GM12878 (cell line): ENCODE data around the gene CERT1. TPM values are rescaled to one million over a fixed set of nuclear protein-coding genes. Genes with fewer than 3 reads are reported as not detected.
"Not testable (repeated sequence)": the region's sequence is repeated elsewhere in the genome, so short reads cannot be mapped to it uniquely, and the experiment has no call there.

Experiments used
- ATAC-seq: fragments of 200-7000 bp; cut with Tn5 transposase; 3 replicates; pipeline ENCODE4 v1.9.1; 2020; ENCODE audit warnings: mild to moderate bottlenecking, moderate library complexity
- BruUV-seq: library from RNA; stranded (reverse); fragments of 400-500 nt; replicated peaks from 2 replicates; lab custom pipeline; 2021; lab: Mats Ljungman, UMichigan
- CTCF ChIA-PET: fragments of 300-600 bp; sonication (Branson Sonifier 250); formaldehyde crosslinking; extraction: SDS; loops from one replicate; lab custom pipeline; 2021; ENCODE audit warnings: inconsistent platforms; lab: Yijun Ruan, JAX
- POLR2A ChIA-PET: fragments of 350-600 bp; formaldehyde crosslinking; extraction: SDS; loops from one replicate; lab custom pipeline; 2021; ENCODE audit warnings: inconsistent platforms; lab: Charles Lee
- RAD21 ChIA-PET: fragments of 300-600 bp; sonication (Branson Sonifier 250); formaldehyde crosslinking; loops from one replicate; lab custom pipeline; 2023; ENCODE audit warnings: antibody characterized with exemption; ENCODE audit not compliant: unreplicated experiment; lab: Charles Lee
- SMC1A ChIA-PET: fragments of 300-600 bp; sonication (Branson Sonifier 250); formaldehyde crosslinking; loops from one replicate; lab custom pipeline; 2023; ENCODE audit not compliant: unreplicated experiment, uncharacterized antibody; lab: Charles Lee
- DNase-seq: peaks from one replicate; pipeline ENCODE4 v3.0.0-alpha.2; 2011; ENCODE audit warnings: low read depth, low spot score
- FAIRE-seq: peaks from 3 replicates; lab custom pipeline; 2011; peaks lifted over from hg19 to GRCh38; lab: Jason Lieb, UNC
- H2AFZ ChIP-seq: 2 replicates; pipeline ENCODE4 v1.6.0; 2011; ENCODE audit warnings: low read depth, low read length, control low read depth; ENCODE audit not compliant: control insufficient read depth
- H3K27ac ChIP-seq: 2 replicates; pipeline ENCODE4 v1.5.1; 2011; ENCODE audit warnings: control low read depth; ENCODE audit not compliant: control insufficient read depth, insufficient read depth
- H3K27me3 ChIP-seq, 2 experiments: replicated peaks in 1 of 2; 2 replicates each; pipeline versions ENCODE4 v1.6.0 to v1.6.1; 2011; ENCODE audit warnings: low read length in 1 of 2; ENCODE audit not compliant: control insufficient read depth in 2 of 2, insufficient read depth in 2 of 2
- H3K36me3 ChIP-seq, 2 experiments: 2 replicates each; pipeline ENCODE4 v1.5.1; 2011; ENCODE audit warnings: low read length in 1 of 2; ENCODE audit not compliant: control insufficient read depth in 2 of 2, insufficient read depth in 2 of 2
- H3K4me1 ChIP-seq: 2 replicates; pipeline ENCODE4 v1.6.1; 2011; ENCODE audit warnings: mild to moderate bottlenecking, low read length, moderate library complexity, mixed read lengths; ENCODE audit not compliant: control insufficient read depth, insufficient read depth
- H3K4me2 ChIP-seq: 2 replicates; pipeline ENCODE4 v1.6.0; 2011; ENCODE audit warnings: control low read depth; ENCODE audit not compliant: control insufficient read depth, insufficient read depth
- H3K4me3 ChIP-seq: fragments of 200-600 bp; sonication (generic); 2 replicates; pipeline ENCODE4 v1.5.1; 2016
- H3K79me2 ChIP-seq: 2 replicates; pipeline ENCODE4 v1.6.0; 2011; ENCODE audit warnings: low read length; ENCODE audit not compliant: control insufficient read depth, insufficient read depth
- H3K9ac ChIP-seq: 2 replicates; pipeline ENCODE4 v1.8.0; 2011; ENCODE audit warnings: low read length, control low read depth, mixed read lengths; ENCODE audit not compliant: control insufficient read depth, insufficient read depth
- H3K9me3 ChIP-seq: replicated peaks from 3 replicates; pipeline ENCODE4 v1.5.1; 2011; ENCODE audit warnings: mild to moderate bottlenecking, low read length; ENCODE audit not compliant: control insufficient read depth, insufficient read depth
- H4K20me1 ChIP-seq: 2 replicates; pipeline ENCODE4 v1.6.0; 2011; ENCODE audit not compliant: control insufficient read depth, insufficient read depth
- BHLHE40 ChIP-seq, 2 experiments: fragments of 450-650 bp in 1 of 2; IDR thresholded peaks; 2 replicates each; pipeline ENCODE4 v1.6.1; 2011 to 2017; ENCODE audit warnings: low read depth in 2 of 2, borderline replicate concordance in 1 of 2, improper control_type of control experiment in 1 of 2, low read length in 1 of 2, mild to moderate bottlenecking in 1 of 2
- BRCA1 ChIP-seq: IDR thresholded peaks from 2 replicates; pipeline ENCODE4 v1.6.1; 2011; ENCODE audit warnings: low read depth, low read length, improper control_type of control experiment
- NR2C2 ChIP-seq: IDR thresholded peaks from 2 replicates; pipeline ENCODE4 v1.6.1; 2011; ENCODE audit warnings: borderline replicate concordance, low read depth; ENCODE audit not compliant: control insufficient read depth, insufficient read length
- RAD51 ChIP-seq: fragments of 450-650 bp; IDR thresholded peaks from 2 replicates; pipeline ENCODE4 v1.6.1; 2016; ENCODE audit warnings: moderate library complexity, mild to moderate bottlenecking, inconsistent platforms
- RFX5 ChIP-seq: IDR thresholded peaks from 2 replicates; pipeline ENCODE4 v1.6.1; 2011; ENCODE audit warnings: low read depth, low read length, improper control_type of control experiment
- SMARCA5 ChIP-seq: fragments of 450-650 bp; IDR thresholded peaks from 2 replicates; pipeline ENCODE4 v1.6.1; 2017; ENCODE audit warnings: mild to moderate bottlenecking
- YBX1 ChIP-seq: fragments of 450-650 bp; IDR thresholded peaks from 2 replicates; pipeline ENCODE4 v1.6.1; 2016; ENCODE audit warnings: antibody characterized with exemption
- ZBTB33 ChIP-seq: fragments of 450-650 bp; IDR thresholded peaks from 2 replicates; pipeline ENCODE4 v1.6.1; 2017; ENCODE audit warnings: mild to moderate bottlenecking
- ZNF384 ChIP-seq: IDR thresholded peaks from 2 replicates; pipeline ENCODE4 v1.6.1; 2012; ENCODE audit warnings: low read depth, mild to moderate bottlenecking, low read length, improper control_type of control experiment, borderline replicate concordance
- ZNF622 ChIP-seq: fragments of 450-650 bp; IDR thresholded peaks from 2 replicates; pipeline ENCODE4 v1.6.1; 2017; ENCODE audit warnings: mild to moderate bottlenecking, inconsistent platforms
- WGBS: methylation state at CpG from one replicate; pipeline ENCODE4 v1.1.6; 2016; ENCODE audit warnings: low lambda C conversion rate; ENCODE audit not compliant: insufficient replicate concordance, insufficient coverage; ENCODE audit errors: missing lambda C conversion rate; 5-methylcytosine and 5-hydroxymethylcytosine counted together
- in situ Hi-C: fragments of 300-500 bp; cut with MboI; formaldehyde crosslinking; loops from 9 replicates; pipeline ENCODE4 v1.14.3; 2018; ENCODE audit warnings: mixed read lengths
- intact Hi-C: fragments of 100-400 bp; cut with micrococcal nuclease; formaldehyde crosslinking; loops from one replicate; pipeline ENCODE4 v1.14.2; 2022; ENCODE audit not compliant: unreplicated experiment
- polyA plus RNA-seq, 11 experiments: library from polyadenylated mRNA; depleted of rRNA in 4 of 11; unstranded in 6 of 11; stranded (reverse) in 5 of 11; fragments of >200 nt; fragmentation: Nextera tagmentation in 4 of 11; fragmentation: Illumina TruSeq in 1 of 11; extraction: Ambion mirVana in 4 of 11; extraction: Trizol in 1 of 11; gene quantifications; 1 replicate in 1 of 11; 2 replicates in 10 of 11; pipeline versions ENCODE4 v1.2.1 to v1.2.3, GENCODE V29; 2011 to 2016; ENCODE audit warnings: inconsistent platforms in 2 of 11, missing spikeins in 2 of 11, low read depth in 1 of 11
- total RNA-seq, 4 experiments: library from RNA; depleted of rRNA in 3 of 4; stranded (reverse); fragments of >200 nt in 3 of 4; fragmentation: Illumina TruSeq in 1 of 4; extraction: Trizol in 1 of 4; gene quantifications; 2 replicates each; pipeline versions ENCODE4 v1.2.1 to v1.2.3, GENCODE V29; 2013 to 2021

The CERT1 gene
- total and polyA plus RNA-seq, 10 of the 15 experiments (the other 5 are each of a cell fraction or from before 2014, with no cell fraction given), result 7.7 to 36.7 (median 25.6) TPM

- H3K36me3 ChIP-seq, result peaks cover 0 to 3% of the 10 kb centered on the region in 2 experiments; a peak in 1 of 4 replicates
- no peak overlapping the region for H2AFZ ChIP-seq
- no peaks in the 10 kb centered on the region for H3K27me3 ChIP-seq
- peaks cover 2% of the 10 kb centered on the region; the same call in 1 of the 2 replicates for H3K4me1 ChIP-seq
- 92% methylated on average over 2 of the region's 2 CpGs for WGBS
- POLR2A ChIA-PET, result no interaction called here
- H4K20me1 ChIP-seq, result peaks cover under 1% of the 10 kb centered on the region; the same call in 1 of the 2 replicates
- TF ChIP-seq ZBTB33 (no peak), BRCA1 (no peak), RFX5 (no peak), ZNF384 (no peak), YBX1 (no peak), BHLHE40 (IDR thresholded peaks at IDR 0.05; ENCODE audit: borderline replicate concordance in 1 of 2, low read depth in 2 of 2, low read length in 1 of 2) (no peak), ZNF622 (no peak), RAD51 (no peak), NR2C2 (no peak), SMARCA5 (no peak)
- TF ChIP-seq, all 136 proteins: peak for 0
- BruUV-seq, result no TSS peak
- no peak overlapping the region for H3K27ac ChIP-seq
- no peak for FAIRE-seq
- CTCF ChIA-PET, result no interaction called here
- no peak overlapping the region for H3K9ac ChIP-seq
- peaks cover 32% of the 10 kb centered on the region for H3K79me2 ChIP-seq
- no peaks in the 10 kb centered on the region for H3K9me3 ChIP-seq
- H3K4me2 ChIP-seq, result no peak overlapping the region; the same call in 1 of the 2 replicates
- ATAC-seq, result no peak
- H3K4me3 ChIP-seq, result no peak overlapping the region
- DNase-seq, result no peak
- SMC1A ChIA-PET, result no interaction called here
- RAD21 ChIA-PET, result no interaction called here
- in situ Hi-C loops, result no loop called here
- intact Hi-C loops, result loop anchor here (5.0 kb wide), 2 partner anchors 177 to 242 kb away; partner anchors contain the start of genes CERT1 and POLK
Measured at GRCh38 chr5:75335486-75335885, 175.9 kb downstream of the CERT1 start.

- H3K9ac ChIP-seq, intact Hi-C loops, H3K4me3 ChIP-seq, POLR2A ChIA-PET, H3K4me1 ChIP-seq, FAIRE-seq, in situ Hi-C loops, ATAC-seq, H3K36me3 ChIP-seq, SMC1A ChIA-PET, H3K27ac ChIP-seq, H3K9me3 ChIP-seq, RAD21 ChIA-PET, BruUV-seq, H2AFZ ChIP-seq, H3K27me3 ChIP-seq, DNase-seq, H4K20me1 ChIP-seq, CTCF ChIA-PET, H3K4me2 ChIP-seq: not testable (repeated sequence)
- WGBS, result 97% methylated on average over 9 of the region's 10 CpGs
- H3K79me2 ChIP-seq, result peaks cover 22% of the 10 kb centered on the region
Measured at GRCh38 chr5:75334413-75334812, 177.0 kb downstream of the CERT1 start.

- in situ Hi-C loops, intact Hi-C loops, H3K4me2 ChIP-seq, H3K4me3 ChIP-seq, H4K20me1 ChIP-seq, BruUV-seq, H3K27me3 ChIP-seq, SMC1A ChIA-PET, H3K36me3 ChIP-seq, ATAC-seq, H2AFZ ChIP-seq, FAIRE-seq, H3K4me1 ChIP-seq, H3K27ac ChIP-seq, CTCF ChIA-PET, RAD21 ChIA-PET, POLR2A ChIA-PET, DNase-seq, H3K9ac ChIP-seq, H3K9me3 ChIP-seq: not testable (repeated sequence)
- peaks cover 18% of the 10 kb centered on the region for H3K79me2 ChIP-seq
- WGBS, result 92% methylated on average over 22 of the region's 23 CpGs
Measured at GRCh38 chr5:75333759-75334158, 177.7 kb downstream of the CERT1 start.
